Lower leg skin (tissue), 3 donors: ENCODE measurements around the gene BST2.

Experiments used
- POLR2A ChIP-seq, 2 donors: fragments of 450-650 bp; IDR thresholded peaks; one replicate each; pipeline ENCODE4 v1.6.1; 2016 to 2017; ENCODE audit warnings: antibody characterized with exemption in 2 of 2, mild to moderate bottlenecking in 1 of 2, moderate library complexity in 1 of 2
- TF ChIP-seq, protein P1 (sequence below), 3 donors: fragments of 450-650 bp; IDR thresholded peaks; one replicate each; pipeline ENCODE4 v1.5.1; 2016; ENCODE audit warnings: antibody characterized with exemption in 3 of 3, mild to moderate bottlenecking in 3 of 3, moderate library complexity in 2 of 3

DNA sequence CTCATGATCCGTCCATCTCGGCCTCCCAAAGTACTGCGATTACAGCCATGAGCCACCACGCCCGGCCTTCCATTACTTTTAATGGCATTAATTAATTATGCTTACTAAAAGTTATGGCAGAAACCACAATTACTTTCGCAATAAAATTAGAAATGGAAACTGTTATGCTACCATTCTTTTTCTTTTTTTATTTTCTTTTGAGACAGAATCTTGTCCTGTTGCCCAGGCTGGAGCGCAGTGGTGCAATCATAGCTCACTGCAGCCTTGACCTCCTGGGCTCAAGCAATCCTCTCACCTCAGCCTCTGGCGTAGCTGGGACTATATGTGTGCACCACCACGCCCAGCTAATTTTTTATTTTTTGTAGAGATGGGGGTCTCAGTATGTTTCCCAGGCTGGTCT, 4.6 kb upstream of the BST2 start:
- TF ChIP-seq, protein P1, sequence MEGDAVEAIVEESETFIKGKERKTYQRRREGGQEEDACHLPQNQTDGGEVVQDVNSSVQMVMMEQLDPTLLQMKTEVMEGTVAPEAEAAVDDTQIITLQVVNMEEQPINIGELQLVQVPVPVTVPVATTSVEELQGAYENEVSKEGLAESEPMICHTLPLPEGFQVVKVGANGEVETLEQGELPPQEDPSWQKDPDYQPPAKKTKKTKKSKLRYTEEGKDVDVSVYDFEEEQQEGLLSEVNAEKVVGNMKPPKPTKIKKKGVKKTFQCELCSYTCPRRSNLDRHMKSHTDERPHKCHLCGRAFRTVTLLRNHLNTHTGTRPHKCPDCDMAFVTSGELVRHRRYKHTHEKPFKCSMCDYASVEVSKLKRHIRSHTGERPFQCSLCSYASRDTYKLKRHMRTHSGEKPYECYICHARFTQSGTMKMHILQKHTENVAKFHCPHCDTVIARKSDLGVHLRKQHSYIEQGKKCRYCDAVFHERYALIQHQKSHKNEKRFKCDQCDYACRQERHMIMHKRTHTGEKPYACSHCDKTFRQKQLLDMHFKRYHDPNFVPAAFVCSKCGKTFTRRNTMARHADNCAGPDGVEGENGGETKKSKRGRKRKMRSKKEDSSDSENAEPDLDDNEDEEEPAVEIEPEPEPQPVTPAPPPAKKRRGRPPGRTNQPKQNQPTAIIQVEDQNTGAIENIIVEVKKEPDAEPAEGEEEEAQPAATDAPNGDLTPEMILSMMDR (IDR thresholded peaks at IDR 0.05), result no peak
- no peak for TF ChIP-seq POLR2A (IDR thresholded peaks at IDR 0.05)
